NCI-H2227 treated with DMSO at 0.1 percent for 48 hours (cell line): Measurements from ENCODE around the gene SERPINA6.
"Not testable (repeated sequence)": the region's sequence is repeated elsewhere in the genome, so short reads cannot be mapped to it uniquely, and the experiment has no call there.

Experiments used
- DNase-seq: peaks from one replicate; lab custom pipeline; 2025; lab: John Stamatoyannopoulos, UW

SERPINA6 gene

DNA sequence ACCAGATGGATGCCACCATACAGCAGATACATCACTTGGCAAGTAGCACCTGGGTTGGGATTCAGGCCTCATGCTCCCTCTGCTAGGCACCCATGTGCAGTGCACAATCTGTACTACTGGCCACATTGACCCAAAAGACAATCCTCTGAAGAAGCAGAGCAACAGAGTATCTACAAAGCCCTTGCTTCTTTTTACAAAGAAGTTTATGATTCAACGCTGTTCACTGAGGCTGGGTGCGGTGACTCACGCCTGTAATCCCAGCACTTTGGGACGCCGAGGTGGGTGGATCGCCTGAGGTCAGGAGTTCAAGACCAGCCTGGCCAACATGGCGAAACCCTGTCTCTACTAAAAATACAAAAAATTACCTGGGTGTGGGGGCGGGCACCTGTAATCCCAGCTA, 31.1 kb upstream of the SERPINA6 start:
- DNase-seq, result not testable (repeated sequence)

DNA sequence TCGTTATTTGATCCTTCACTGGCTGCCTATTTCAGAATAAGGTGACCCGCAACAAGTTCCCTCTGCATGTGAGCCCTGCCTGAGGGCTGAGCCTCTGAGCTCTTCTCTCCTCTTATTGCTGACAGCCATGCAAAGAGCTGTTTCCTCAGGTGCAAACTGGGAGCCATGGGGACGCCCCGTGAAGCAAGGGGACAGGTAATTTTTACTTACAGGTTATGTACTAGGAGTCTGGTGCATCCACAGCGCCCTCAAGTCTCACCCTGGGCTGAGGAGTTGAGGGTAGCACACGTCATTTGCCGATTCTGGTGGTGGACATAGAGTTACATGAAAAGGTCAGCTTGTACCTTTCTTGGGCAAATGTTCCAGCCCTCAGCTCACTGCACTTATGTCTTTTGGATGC, 26.1 kb upstream of the SERPINA6 start:
- no peak for DNase-seq

DNA sequence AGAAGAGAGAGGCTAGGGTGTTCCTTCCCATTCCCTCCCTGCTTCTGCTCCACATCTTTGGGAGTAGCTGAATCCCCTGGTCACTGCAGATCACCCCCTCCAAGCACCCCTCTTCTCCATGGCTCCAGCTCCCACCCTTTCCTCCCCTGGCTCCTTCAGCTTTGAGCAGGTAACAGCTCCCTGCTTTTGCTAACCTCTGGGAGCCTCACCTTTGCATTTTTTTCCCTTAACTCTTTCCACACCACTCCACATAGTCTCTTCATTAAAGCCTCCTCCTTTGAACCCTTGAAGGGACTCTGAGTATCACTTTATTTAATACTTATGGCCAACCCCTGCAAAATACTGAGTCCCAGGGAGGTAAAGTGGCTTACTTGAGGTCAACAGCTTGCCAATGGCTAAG, 25.7 kb upstream of the SERPINA6 start:
- DNase-seq, result no peak

DNA sequence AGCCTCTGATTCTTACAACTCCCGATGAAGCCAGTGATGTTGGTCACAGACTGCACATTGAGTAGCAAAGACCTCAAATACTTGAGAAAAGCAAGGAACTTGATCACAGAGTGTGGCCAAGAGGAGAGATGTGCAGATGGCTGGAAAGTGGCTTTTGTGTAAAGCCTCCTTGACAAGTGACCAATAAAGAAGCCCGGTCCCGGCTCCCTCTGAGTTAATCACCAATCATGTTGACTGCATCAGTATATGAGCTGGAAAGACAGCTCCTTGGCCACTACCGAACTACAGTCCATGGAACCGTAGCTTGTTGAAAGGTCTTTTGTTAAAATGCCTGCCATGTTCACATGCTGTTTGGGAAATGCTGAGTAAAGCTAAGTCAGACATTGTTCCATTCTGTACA, 23.7 kb upstream of the SERPINA6 start:
- no peak for DNase-seq

DNA sequence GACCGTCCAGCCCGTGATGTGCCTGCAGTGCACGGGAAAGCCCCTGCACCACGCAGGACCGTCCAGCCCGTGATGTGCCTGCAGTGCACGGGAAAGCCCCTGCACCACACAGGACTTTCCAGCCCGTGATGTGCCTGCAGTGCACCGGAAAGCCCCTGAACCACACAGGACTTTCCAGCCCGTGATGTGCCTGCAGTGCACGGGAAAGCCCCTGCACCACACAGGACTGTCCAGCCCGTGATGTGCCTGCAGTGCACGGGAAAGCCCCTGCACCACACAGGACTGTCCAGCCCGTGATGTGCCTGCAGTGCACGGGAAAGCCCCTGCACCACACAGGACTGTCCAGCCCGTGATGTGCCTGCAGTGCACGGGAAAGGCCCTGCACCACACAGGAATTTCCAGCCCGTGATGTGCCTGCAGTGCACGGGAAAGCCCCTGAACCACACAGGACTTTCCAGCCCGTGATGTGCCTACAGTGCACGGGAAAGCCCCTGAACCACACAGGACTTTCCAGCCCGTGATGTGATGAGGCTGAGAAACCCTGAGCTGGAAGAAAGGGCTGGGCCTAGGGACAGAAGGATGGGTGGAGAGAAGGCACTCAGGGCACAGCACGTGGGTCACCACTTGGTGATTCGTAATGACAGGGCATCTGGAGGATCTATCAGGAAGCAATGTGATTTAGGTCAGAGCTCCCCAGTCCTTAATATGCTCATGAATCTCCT, 23.1 kb upstream of the SERPINA6 start:
- not testable (repeated sequence) for DNase-seq

DNA sequence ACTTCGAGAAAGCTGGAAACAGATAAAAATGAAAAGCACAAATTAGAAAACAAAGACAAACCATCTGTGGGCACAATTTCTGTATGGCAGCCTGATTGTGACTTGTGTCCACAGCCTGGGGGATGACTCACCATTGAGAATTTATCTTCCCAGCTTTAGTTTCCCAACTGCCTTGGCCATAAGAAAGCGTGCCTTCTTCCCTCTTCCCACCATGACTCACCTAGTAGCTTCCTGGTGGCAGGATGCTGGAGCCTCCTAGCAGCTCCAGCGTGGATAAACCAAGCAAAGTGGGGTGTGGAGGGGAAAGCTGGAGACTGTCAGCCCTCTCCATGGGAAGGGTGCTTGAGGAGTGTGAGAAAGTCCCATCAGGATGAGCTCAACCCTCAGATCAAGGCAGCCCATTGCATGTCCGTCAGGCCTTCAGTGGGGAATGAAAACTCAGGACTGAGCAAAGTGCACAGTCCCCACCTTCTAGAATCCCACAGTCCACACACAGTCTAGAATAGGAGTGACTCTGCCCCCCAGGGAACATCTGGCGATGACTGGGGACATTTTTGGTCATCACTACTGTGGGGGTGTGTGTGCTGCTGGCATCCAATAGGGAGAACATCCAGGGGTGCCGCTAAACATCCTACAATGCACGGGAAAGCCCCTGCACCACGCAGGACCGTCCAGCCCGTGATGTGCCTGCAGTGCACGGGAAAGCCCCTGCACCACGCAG, 22.4 kb upstream of the SERPINA6 start:
- DNase-seq, result no peak

DNA sequence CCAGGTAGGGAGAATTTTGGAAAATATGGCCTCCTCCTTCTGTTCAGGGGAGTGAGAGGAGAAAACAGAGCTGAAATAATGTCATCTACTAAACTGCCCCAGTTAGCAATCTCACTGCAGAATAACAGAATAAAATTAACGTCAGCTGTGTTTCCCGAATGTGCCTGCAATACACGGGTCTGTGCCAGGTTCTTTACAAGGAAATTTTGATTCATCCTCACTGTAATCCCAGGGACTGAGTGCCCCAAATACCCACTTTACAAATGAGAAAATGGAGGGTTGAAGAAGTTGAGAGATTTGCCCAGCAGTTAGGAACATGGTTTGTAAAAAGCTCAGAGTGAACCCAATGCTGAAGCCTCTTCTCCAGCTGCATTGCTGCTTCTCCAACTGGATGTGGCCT, 21.3 kb upstream of the SERPINA6 start:
- DNase-seq, result no peak

DNA sequence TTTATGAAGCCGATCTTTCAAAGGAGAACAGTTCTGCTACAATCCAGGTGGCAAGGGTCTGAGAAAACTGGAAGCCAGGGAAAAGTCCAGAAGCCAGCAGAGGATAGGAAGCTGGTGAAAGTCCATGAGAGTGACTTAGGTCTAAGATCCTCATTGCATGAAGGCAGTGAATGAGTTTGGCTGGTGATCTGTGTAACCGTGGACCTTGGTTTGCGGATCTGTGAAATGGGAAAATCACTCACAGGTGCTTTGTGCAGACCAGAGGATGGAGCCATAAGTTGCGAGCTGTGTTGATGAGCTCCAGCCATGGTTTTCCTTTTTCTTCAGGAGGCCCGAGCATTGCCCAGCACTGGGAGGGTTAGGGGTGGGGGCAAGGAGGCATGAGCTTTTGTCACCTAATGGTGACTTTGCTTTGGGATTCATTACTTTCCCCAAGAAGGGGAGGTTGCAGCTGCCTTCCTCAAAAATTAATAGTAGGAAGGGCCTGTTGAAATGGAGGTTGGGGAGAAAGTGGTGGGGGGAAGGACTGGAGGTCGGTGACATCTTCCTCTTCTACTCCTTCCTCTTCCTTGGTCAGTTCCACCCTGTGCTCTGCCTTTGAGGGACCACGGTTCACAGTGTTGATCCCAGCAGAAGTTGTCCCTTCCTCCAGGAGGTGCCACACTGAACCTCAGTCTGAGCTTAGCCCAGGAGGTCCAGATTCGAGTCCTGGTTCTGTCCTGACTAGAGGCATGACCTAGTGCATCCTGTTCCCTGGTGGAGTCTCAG, 20.3 kb upstream of the SERPINA6 start:
- no peak for DNase-seq

DNA sequence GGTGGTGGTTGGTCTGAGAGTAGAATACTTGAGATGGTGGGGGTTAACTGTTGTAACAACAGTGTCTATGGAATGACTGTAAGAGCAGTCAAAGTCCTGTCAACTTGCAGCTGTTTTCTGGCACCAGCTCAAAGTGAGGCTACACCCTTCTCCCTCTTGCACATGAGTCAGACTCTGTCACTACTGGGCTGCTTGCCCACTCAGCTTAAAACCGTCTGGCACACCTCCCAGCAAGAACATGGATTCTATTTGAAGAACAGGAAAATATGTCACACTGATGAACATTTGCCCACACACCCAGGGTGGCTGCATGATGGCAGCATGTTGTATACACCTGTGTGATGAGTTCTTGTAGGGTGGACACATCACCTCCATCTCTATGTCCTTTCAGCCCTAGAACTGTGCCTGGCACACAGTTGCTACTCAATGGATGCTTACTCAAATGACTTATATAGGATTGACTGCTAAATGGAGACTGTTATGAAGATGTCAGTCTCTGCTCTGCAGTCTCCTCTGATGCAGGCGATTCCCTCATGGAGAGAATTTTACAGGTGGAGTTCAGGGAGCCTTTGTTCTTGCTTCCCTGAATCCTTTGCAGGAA, 19.3 kb upstream of the SERPINA6 start:
- DNase-seq, result no peak

DNA sequence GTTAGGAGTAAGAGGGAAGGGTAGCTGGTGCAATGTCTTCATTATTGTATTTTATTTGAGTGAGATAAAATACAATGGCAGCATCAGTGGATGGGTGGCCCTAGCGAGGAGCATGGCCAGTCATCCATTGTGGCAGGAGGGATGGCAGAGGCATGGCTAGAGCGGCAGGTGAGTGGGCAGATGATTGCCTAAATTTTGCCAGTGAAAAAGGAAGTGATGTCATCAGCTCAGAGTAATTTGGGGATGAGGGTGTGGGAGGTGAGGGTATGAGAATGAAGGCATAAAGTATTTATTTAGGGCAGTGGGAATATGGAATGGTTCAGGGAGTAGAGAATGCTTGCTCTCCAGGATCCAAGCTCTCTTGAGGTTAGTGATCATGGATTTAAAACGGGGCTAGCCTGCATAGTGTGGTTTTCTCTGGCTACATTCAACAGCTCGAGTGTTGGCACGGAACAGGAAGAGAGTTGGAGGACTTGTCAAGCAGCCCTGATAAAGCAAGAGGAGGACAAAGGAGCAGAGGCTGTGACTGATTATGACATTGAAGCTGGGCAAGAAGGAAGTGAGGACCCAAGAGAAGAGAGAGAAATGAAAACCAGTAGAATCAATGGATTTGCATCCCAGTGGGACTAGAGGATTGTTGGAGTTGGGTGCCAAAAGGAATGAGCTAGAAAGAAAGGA, 18.7 kb upstream of the SERPINA6 start:
- no peak for DNase-seq

DNA sequence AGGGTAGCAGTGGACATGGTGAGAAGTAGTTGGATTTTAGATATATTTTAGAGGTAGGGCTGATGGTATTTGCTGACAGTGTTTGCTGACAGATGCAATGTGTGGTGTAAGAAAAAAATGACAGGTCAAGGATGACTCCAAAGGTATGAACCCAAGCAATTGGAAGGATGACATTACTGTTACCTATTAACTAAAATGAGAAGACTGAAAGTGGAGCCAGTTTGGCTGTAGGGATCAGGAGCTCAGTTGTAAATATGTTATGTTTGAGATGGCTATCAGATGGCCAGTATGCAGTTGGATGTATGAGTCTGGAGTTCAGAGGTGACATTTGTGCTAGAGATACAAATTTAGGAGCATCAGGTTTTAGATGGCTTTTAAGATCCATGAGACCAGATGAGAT, 17.4 kb upstream of the SERPINA6 start:
- DNase-seq, result no peak

DNA sequence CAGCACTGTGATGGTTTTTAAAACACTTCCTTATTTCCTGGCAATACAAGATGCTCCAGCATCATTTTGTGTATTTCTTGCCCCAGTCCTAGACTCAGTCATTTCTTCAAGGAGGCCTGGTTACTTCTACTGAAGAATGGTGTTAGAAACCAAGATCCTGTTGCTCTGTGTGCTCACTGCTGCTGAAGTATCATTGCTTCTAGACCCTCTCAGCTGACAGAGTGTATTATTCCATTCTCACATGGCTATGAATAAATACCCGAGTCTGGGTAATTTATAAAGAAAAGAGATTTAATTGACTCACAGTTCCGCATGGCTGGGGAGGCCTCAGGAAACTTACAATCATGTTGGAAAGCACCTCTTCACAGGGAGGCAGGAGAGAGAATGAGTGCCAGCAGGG, 14.9 kb upstream of the SERPINA6 start:
- no peak for DNase-seq

DNA sequence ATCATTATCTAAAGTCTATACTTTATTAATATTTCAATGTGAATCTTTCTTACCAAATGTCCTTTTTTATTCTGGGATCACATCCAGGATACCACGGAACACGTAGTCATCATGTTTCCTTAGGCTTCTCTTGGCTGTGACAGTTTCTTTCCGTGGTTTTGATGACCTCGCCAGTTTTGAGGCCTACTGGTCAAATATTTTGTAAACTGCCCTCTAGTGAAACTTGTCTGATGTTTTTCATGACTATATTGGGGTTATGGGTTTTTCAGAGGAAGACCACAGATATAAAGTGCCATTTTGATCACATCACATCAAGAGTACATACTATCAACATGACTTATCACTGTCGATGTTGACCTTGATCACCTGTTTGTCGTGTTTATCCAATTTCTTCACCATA, 14.1 kb upstream of the SERPINA6 start:
- DNase-seq, result no peak

DNA sequence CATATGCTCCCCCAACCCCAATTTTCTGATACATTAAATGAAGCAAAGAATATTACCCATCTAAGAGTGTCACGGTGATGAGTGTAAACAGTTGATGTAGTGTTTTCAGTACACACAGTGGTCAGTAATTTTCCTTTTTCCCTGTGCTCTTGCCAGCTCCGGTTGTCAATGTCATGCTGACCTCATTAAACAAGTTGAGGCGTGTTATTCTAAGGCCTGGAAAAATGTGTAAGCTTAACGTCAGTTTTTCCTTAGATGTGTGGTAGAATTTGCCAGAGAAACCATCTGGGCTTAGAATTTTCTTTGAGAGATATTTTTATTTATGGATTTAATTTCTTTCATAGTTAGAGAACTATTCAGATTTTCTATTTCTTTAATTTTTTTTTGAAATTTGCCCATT, 11.7 kb upstream of the SERPINA6 start:
- no peak for DNase-seq

DNA sequence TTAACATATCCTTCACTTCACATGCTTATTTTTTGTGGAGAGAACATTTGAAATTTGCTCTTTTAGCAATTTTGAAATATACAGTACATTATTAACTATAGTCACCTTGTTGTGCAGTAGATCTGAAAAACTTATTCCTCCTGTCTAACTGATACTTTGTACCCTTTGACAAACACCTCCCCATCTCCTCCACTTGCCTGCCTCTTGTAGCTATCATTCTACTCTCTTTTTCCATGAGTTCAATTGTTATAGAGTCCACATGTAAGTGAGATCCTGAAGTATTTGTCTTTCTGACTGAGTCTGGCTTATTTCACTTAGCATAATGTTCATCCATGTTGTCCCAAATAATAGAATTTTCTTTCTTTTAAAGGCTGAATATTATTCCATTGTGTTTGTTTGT, 9.5 kb upstream of the SERPINA6 start:
- DNase-seq, result no peak

DNA sequence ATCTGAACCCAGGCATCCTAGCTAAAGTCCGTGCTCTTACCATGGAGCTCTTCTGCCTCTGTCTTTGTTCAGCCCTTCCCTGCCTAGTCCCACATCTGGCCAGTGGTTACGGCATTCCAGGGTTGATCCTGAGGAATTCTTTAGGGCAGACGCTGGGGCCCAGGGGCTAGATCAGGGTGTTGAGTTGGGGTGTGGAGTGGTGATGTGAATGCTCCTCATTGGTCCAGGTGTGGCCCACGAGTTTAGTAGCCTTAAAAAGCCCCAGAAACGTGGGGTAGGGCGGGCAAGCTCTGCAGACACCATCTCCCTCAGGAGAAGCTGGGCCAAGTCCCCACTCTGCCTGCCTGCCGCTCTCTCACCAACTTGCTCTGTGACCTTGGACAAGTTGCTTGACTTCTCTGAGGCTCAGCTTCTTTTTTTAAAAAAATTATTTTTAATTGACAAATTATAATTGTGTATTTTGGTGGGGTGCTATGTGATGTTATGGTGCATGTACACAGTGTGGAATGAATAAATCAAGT, 9.0 kb upstream of the SERPINA6 start:
- DNase-seq, result no peak

DNA sequence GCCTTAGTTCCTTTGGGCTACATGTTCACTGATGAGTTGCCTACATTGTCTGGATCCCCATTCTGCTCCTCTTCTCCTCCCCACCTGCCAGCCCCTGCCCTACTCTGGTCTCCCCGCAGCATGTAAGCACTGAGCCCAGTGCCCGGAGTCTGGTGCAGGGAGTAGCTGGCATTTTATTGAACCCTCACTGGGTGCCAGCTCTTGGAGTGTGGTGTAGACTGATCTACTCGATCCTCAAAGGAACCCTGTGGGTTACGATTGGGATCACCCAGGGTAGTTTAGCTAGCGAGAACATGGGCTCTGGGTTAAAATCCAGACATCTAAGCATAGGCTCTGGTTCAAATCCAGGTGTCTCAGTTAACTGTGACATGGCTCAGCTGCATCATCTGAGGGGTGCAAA, 8.3 kb upstream of the SERPINA6 start:
- DNase-seq, result no peak

DNA sequence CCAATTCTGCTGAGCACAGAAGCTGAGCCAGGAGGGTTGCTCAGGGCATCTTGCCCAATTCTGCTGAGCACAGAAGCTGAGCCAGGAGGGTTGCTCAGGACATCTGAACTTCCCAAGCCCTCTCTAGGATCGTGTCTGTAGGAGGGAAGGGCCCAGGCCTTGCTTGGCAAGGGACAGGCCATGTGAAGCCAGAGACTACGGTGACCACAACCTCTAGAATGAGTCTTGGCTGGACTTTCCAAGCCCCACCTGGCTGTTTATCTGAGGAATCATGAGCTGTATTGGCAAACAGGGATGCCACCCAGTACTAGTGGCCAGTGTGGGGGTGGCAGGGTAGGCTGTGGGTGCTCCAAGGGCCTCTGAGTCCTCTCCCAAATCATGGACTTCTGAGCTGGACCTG, 7.7 kb upstream of the SERPINA6 start:
- DNase-seq, result no peak

DNA sequence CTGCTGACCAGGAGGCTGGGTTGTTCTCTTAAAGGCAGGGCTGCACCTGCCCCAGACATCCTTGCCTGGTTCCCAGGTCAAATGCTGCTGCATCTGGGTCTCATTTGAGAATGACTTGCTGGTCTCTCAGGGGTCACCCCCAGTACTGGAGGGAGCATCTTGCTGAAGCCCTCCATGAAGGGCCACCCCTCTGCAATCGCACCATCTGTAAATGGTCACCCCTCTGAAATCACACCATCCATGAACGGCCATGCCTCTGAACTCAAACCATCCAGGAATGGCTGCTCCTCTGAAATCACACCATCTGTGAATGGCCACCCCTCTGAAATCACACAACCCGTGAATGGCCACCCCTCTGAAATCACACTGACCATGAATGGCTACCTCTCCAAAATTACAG, 7.3 kb upstream of the SERPINA6 start:
- DNase-seq, result no peak

DNA sequence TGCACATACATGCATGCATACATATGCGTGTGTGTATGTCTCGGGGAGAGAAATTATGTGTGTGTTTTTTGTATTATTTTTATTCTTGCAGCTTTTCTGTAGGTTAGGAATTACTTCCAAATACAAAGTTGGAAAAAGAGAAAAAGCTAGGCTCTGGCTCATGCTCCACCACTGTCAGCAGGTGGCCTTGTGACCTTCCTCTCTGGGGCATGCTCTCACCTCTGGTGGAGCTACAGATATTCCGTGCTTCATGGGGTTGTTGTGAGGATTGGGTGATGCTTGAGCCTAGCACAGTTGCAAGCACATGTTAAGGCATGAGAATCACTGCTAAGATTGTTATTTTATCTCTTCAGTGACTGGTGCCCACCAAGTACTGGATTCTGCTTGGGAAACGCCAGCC, 6.7 kb upstream of the SERPINA6 start:
- no peak for DNase-seq

DNA sequence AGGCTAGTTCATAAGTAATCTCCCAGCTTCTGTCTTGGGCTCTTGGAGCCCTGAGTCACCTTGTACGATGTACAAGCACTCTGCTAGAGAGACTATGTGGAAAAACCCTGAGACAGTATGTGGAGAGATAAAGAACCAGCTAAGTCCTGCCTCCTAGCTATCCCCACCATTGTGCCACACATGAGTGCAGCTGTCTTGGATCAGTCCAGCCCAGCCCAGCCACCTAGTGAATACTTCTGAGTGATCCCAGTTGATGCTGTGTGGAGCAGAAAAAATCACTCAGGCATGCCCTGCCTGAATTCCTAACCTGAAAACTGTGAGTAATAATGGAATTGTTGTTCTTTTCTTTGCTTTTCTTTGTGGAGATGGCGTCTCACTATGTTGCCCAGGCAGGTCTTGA, 5.1 kb upstream of the SERPINA6 start:
- DNase-seq, result no peak
